ENCODE measurements around the gene ALAS1.

ALAS1 gene

DNA sequence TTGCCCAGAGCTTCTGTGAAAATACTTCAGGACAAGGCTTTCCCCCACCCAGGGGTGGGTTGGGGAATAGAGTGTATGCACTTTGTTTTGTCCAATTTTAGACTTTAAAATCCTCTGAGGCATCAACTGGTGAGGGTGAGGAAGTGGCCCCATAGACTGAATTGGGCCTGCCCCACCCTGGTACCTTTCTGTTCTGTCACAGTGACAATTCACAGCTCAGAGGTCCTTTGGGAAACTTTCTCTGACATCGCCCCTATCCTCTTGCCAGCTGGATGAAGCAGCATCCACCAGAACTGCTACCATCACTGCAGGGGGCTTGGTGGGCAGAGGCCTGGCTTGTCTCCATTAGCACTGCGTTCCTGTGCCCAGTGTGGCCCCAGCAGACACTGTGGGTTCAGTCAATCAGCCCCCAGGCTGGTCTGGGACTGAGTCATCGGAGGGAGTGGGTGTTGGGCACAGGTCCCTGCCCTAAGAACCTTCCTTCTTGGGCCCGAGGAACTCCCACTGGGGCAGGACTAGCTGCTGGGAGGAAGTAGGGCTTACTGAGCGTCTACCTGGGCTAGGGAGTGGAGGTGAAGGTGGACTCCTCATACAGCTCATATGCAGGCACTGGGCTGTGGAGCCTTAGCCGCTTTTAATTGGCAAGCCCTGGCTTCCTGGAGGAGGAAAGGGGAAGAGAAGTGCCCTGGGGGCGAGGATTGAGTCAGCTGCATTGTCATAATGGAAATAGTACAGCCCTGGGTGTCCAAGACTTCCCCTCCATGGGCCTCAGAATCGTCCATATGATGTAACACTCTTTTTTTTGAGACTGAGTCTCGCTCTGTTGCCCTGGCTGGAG, 46.0 kb downstream of the ALAS1 start:
- CTCF ChIA-PET: no interaction called here
- POLR2A ChIA-PET: interaction anchor here (0.6 to 1.6 kb wide), 3 partner anchors 35 to 269 kb away, joined by 3 read pairs; partner anchors contain the start of genes ABHD14A and WDR82
- no peak for DNase-seq (ENCODE audit: extremely low spot score)
- TF ChIP-seq BHLHE40 (IDR thresholded peaks at IDR 0.05; ENCODE audit: borderline replicate concordance): no peak
- no peak for TF ChIP-seq FOXM1 (IDR thresholded peaks at IDR 0.05; ENCODE audit: borderline replicate concordance)
- no peak for TF ChIP-seq SUZ12 (IDR thresholded peaks at IDR 0.05)
- no peak for TF ChIP-seq LEF1 (IDR thresholded peaks at IDR 0.05; ENCODE audit: borderline replicate concordance)
- no peak for TF ChIP-seq ELF4 (IDR thresholded peaks at IDR 0.05)
- no peak for TF ChIP-seq HDGF (IDR thresholded peaks at IDR 0.05; ENCODE audit: borderline replicate concordance)

DNA sequence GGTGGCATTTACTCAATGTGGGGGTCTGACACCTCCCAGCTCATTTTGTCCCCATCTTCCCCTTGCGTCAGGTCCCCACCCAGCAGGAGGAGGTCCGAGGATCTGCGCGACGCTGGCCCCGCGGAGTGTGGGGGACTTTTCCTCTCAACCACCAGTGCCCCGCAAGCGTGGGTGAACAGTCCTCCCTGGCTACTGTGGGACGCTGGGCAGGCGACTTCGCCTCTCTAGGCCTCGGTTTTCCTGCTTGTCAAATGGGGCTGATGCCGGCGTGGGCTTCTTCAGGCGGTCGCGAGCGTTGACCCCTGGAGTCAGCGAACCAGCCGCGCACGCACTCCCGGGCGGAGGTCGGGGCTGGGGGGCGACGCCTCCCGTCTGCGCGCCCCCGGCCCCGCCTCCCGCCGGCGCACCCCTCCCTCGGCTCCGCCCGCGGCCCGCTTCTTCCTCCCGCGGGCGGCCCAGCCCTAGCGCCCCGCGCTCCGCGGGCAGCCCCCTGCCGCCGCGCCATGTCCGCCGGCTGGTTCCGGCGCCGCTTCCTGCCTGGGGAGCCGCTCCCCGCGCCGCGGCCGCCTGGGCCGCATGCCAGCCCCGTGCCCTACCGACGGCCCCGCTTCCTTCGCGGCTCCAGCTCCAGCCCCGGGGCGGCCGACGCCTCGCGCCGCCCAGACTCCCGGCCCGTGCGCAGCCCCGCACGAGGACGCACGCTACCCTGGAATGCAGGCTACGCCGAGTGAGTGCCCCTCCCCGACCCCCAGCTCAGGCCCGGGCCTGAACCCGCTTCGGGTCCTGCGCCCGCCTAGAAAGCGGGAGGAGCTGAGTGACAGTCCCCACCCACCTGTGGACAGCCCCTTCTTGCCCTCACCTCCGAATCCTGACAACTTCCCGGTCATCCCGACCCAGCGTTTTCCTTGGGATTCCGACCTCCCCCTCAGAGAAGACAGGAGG, 47.6 kb downstream of the ALAS1 start, which contains the start of gene PPM1M:
TSS of gene PPM1M (plus strand) at position 438 of the 942 bp plus-strand sequence. CDS start at position 504, 66 bp downstream.
- POLR2A ChIA-PET: interaction anchor here (0.7 to 1.6 kb wide), 2 partner anchors 52 to 270 kb away, joined by 3 read pairs; partner anchors contain the start of gene ABHD14A
- peak; percentile 51 for DNase-seq (ENCODE audit: extremely low spot score)
- TF ChIP-seq ELF4 (IDR thresholded peaks at IDR 0.05): no peak
- TF ChIP-seq FOXA1 (IDR thresholded peaks at IDR 0.05): no peak
- TF ChIP-seq TARDBP (IDR thresholded peaks at IDR 0.05): no peak
- TF ChIP-seq, protein P1, sequence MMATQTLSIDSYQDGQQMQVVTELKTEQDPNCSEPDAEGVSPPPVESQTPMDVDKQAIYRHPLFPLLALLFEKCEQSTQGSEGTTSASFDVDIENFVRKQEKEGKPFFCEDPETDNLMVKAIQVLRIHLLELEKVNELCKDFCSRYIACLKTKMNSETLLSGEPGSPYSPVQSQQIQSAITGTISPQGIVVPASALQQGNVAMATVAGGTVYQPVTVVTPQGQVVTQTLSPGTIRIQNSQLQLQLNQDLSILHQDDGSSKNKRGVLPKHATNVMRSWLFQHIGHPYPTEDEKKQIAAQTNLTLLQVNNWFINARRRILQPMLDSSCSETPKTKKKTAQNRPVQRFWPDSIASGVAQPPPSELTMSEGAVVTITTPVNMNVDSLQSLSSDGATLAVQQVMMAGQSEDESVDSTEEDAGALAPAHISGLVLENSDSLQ (IDR thresholded peaks at IDR 0.05): peak; percentile 81
- TF ChIP-seq CTBP1 (IDR thresholded peaks at IDR 0.05; ENCODE audit: borderline replicate concordance): no peak
- no peak for TF ChIP-seq LEF1 (IDR thresholded peaks at IDR 0.05; ENCODE audit: borderline replicate concordance)
- TF ChIP-seq FOXK2 (IDR thresholded peaks at IDR 0.05): no peak
- peak; percentile 87 for TF ChIP-seq L3MBTL2 (conservative IDR thresholded peaks at IDR 0.05)
- 0 out of 2 replicates have a peak, but pooled peaks have one; percentile 63 for TF ChIP-seq HDGF (IDR thresholded peaks at IDR 0.05; ENCODE audit: borderline replicate concordance)
- no peak for TF ChIP-seq SUZ12 (IDR thresholded peaks at IDR 0.05)
- no peak for TF ChIP-seq BHLHE40 (IDR thresholded peaks at IDR 0.05; ENCODE audit: borderline replicate concordance)
- TF ChIP-seq NFRKB (IDR thresholded peaks at IDR 0.05): no peak
- TF ChIP-seq FOXM1 (IDR thresholded peaks at IDR 0.05; ENCODE audit: borderline replicate concordance): 0 out of 2 replicates have a peak, but pooled peaks have one; percentile 43
- CTCF ChIA-PET: no interaction called here

DNA sequence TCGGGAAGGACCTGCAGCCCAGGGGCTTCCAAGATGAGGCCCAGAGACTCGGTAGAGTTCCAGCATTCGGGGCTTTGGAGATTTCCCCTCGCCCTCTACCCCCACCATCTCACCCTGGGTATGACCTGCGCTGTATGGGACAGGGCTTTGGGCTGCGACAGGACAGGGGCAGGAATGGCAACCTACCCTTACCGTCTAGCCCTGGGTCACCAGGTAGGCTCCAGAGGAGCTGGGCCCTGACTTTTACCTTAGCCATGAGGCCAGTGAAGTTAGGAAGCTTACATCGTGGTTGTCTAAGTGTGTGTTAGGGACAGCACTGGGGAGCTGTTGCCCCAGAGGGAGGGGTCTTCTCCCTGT, 48.3 kb downstream of the ALAS1 start:
- no peak for TF ChIP-seq SP1 (IDR thresholded peaks at IDR 0.05)
- TF ChIP-seq LEF1 (IDR thresholded peaks at IDR 0.05; ENCODE audit: borderline replicate concordance): no peak
- TF ChIP-seq ARNT (IDR thresholded peaks at IDR 0.05): no peak
- TF ChIP-seq CTBP1 (IDR thresholded peaks at IDR 0.05; ENCODE audit: borderline replicate concordance): no peak
- no peak for TF ChIP-seq L3MBTL2 (conservative IDR thresholded peaks at IDR 0.05)
- TF ChIP-seq, protein P1 (IDR thresholded peaks at IDR 0.05): no peak
- no peak for TF ChIP-seq SUZ12 (IDR thresholded peaks at IDR 0.05)
- no peak for TF ChIP-seq FOXA1 (IDR thresholded peaks at IDR 0.05)
- no peak for TF ChIP-seq HDGF (IDR thresholded peaks at IDR 0.05; ENCODE audit: borderline replicate concordance)
- no peak for TF ChIP-seq FOXM1 (IDR thresholded peaks at IDR 0.05; ENCODE audit: borderline replicate concordance)
- no peak for TF ChIP-seq TARDBP (IDR thresholded peaks at IDR 0.05)
- CTCF ChIA-PET: no interaction called here
- POLR2A ChIA-PET: interaction anchor here (0.7 kb wide), 1 partner anchor 51 kb away, joined by 3 read pairs; no protein-coding TSS in a partner anchor
- no peak for DNase-seq (ENCODE audit: extremely low spot score)

DNA sequence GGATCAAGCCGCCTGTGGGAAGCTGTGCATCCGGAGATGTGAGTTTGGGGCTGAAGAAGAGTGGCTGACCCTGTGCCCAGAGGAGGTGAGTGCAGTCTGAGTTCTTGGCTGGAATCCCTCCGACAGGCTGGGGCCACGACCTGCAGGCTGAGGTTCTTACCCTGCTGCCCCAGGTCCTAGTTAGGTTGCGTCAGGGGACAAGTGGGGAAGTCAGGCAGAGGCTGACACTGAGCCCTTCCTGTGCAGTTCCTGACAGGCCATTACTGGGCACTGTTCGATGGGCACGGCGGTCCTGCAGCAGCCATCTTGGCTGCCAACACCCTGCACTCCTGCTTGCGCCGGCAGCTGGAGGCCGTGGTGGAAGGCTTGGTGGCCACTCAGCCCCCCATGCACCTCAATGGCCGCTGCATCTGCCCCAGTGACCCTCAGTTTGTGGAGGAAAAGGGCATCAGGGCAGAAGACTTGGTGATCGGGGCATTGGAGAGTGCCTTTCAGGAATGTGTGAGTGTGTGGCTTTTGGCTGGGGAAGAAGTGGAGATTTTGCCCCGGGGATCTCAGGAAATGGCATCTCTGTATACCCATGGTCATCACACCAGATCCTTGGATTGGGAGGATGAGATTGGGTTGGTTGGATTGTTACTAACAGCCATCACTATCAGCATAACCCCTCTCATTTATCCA, 48.9 kb downstream of the ALAS1 start:
- no peak for DNase-seq (ENCODE audit: extremely low spot score)
- TF ChIP-seq FOXA1 (IDR thresholded peaks at IDR 0.05) (no peak), BHLHE40 (IDR thresholded peaks at IDR 0.05; ENCODE audit: borderline replicate concordance) (no peak), FOXM1 (IDR thresholded peaks at IDR 0.05; ENCODE audit: borderline replicate concordance) (no peak), FOXK2 (IDR thresholded peaks at IDR 0.05) (no peak), CTBP1 (IDR thresholded peaks at IDR 0.05; ENCODE audit: borderline replicate concordance) (no peak), ELF4 (IDR thresholded peaks at IDR 0.05) (no peak), ARNT (IDR thresholded peaks at IDR 0.05) (no peak), NFRKB (IDR thresholded peaks at IDR 0.05) (no peak)
- TF ChIP-seq, protein P1 (IDR thresholded peaks at IDR 0.05): no peak
- ChIA-PET CTCF (no interaction called here), POLR2A (interaction anchor here (0.7 kb wide), 1 partner anchor 51 kb away, joined by 3 read pairs; no protein-coding TSS in a partner anchor)
